H1 (cell line): ENCODE results near the gene RDH16. TPM values are rescaled to one million over a fixed set of nuclear protein-coding genes. Genes with fewer than 3 reads are reported as not detected.

Experiments used
- CTCF ChIA-PET: fragments of 300-600 bp; sonication (Branson Sonifier 250); formaldehyde crosslinking; loops from one replicate; lab custom pipeline; 2021; ENCODE audit not compliant: partially characterized antibody; lab: Charles Lee
- POLR2A ChIA-PET: fragments of 300-600 bp; sonication (Branson Sonifier 250); formaldehyde crosslinking; loops from one replicate; lab custom pipeline; 2021; ENCODE audit warnings: inconsistent platforms; ENCODE audit not compliant: partially characterized antibody; lab: Charles Lee
- DNase-seq, 2 experiments: peaks; one replicate each; pipeline versions ENCODE4 v3.0.0 to v3.0.0-alpha.2; 2010 to 2022; ENCODE audit warnings: low spot score in 2 of 2, low read depth in 1 of 2, mixed read lengths in 1 of 2
- FAIRE-seq: peaks from 2 replicates; lab custom pipeline; 2011; peaks lifted over from hg19 to GRCh38; lab: Jason Lieb, UNC
- H2AFZ ChIP-seq: 2 replicates; pipeline ENCODE4 v1.8.1; 2012; ENCODE audit warnings: low read length, inconsistent platforms
- H2AK5ac ChIP-seq: 2 replicates; pipeline ENCODE4 v1.6.1; 2013; ENCODE audit warnings: low read depth, low read length
- H2BK120ac ChIP-seq: replicated peaks from 2 replicates; pipeline ENCODE3; 2013; ENCODE audit warnings: low read depth, low read length, inconsistent platforms
- H2BK12ac ChIP-seq: 2 replicates; pipeline ENCODE4 v1.6.1; 2013; ENCODE audit warnings: low read depth, low read length
- H2BK15ac ChIP-seq: 2 replicates; pipeline ENCODE4 v1.6.1; 2013; ENCODE audit warnings: low read length
- H2BK20ac ChIP-seq: 2 replicates; pipeline ENCODE4 v1.6.1; 2013; ENCODE audit warnings: low read length
- H2BK5ac ChIP-seq: 2 replicates; pipeline ENCODE4 v1.6.1; 2013; ENCODE audit warnings: low read depth, low read length
- H3K14ac ChIP-seq: 2 replicates; pipeline ENCODE4 v1.6.1; 2013; ENCODE audit warnings: inconsistent platforms; ENCODE audit not compliant: insufficient read length
- H3K18ac ChIP-seq: 2 replicates; pipeline ENCODE4 v1.6.1; 2013; ENCODE audit warnings: low read length; ENCODE audit errors: extremely low read depth
- H3K23ac ChIP-seq: 2 replicates; pipeline ENCODE4 v1.6.1; 2013; ENCODE audit warnings: inconsistent platforms; ENCODE audit not compliant: insufficient read length
- H3K23me2 ChIP-seq: 2 replicates; pipeline ENCODE4 v1.6.1; 2013; ENCODE audit warnings: low read depth, low read length
- H3K27ac ChIP-seq: 2 replicates; pipeline ENCODE4 v1.6.1; 2011; ENCODE audit warnings: low read depth, low read length, inconsistent platforms
- H3K27me3 ChIP-seq, 4 experiments: replicated peaks in 1 of 4; 1 replicate in 1 of 4; 2 replicates in 3 of 4; pipeline versions ENCODE4 v1.6.1 to v1.8.1; 2011 to 2013; ENCODE audit warnings: low read length in 3 of 4, mild to moderate bottlenecking in 3 of 4, inconsistent platforms in 2 of 4, mixed read lengths in 2 of 4, moderate library complexity in 1 of 4; ENCODE audit not compliant: control insufficient read depth in 3 of 4, insufficient read depth in 3 of 4; ENCODE audit errors: extremely low read depth in 1 of 4
- H3K36me3 ChIP-seq, 4 experiments: 2 replicates each; pipeline versions ENCODE4 v1.6.1 to v1.8.1; 2011 to 2013; ENCODE audit warnings: mild to moderate bottlenecking in 4 of 4, low read length in 3 of 4, moderate library complexity in 2 of 4, control low read depth in 1 of 4, inconsistent platforms in 1 of 4; ENCODE audit not compliant: insufficient read depth in 4 of 4, control insufficient read depth in 2 of 4
- H3K4ac ChIP-seq: replicated peaks from 2 replicates; pipeline ENCODE3; 2013; ENCODE audit warnings: low read length, low read depth, mixed read lengths, inconsistent platforms; ENCODE audit not compliant: insufficient read length
- H3K4me1 ChIP-seq, 4 experiments: replicated peaks in 1 of 4; 1 replicate in 1 of 4; 2 replicates in 3 of 4; pipeline versions ENCODE4 v1.6.1 to v1.8.1; 2011 to 2013; ENCODE audit warnings: low read length in 3 of 4, inconsistent platforms in 2 of 4, mixed read lengths in 1 of 4; ENCODE audit not compliant: insufficient read depth in 4 of 4, control insufficient read depth in 3 of 4
- H3K4me2 ChIP-seq, 2 experiments: 2 replicates each; pipeline versions ENCODE4 v1.6.1 to v1.8.1; 2011 to 2013; ENCODE audit warnings: low read depth in 2 of 2, low read length in 2 of 2, control low read depth in 1 of 2, inconsistent platforms in 1 of 2, mild to moderate bottlenecking in 1 of 2; ENCODE audit not compliant: insufficient read depth in 1 of 2
- H3K4me3 ChIP-seq, 4 experiments: fragments of 200-600, 300-600 bp in 1 of 4; sonication (generic), shearing (Covaris generic), sonication (Bioruptor Twin) in 1 of 4; 2 replicates each; pipeline versions ENCODE4 v1.5.1 to v1.8.1; 2011 to 2016; ENCODE audit warnings: low read length in 4 of 4, low read depth in 3 of 4, control low read depth in 2 of 4, inconsistent platforms in 2 of 4, mild to moderate bottlenecking in 2 of 4, mixed read lengths in 1 of 4, moderate library complexity in 1 of 4; ENCODE audit not compliant: insufficient read depth in 2 of 4; ENCODE audit errors: extremely low read depth in 1 of 4
- H3K56ac ChIP-seq: replicated peaks from 2 replicates; pipeline ENCODE3; 2013; ENCODE audit warnings: low read depth, mild to moderate bottlenecking, mixed read lengths, low read length, inconsistent platforms; ENCODE audit not compliant: insufficient read length
- H3K79me1 ChIP-seq: 2 replicates; pipeline ENCODE4 v1.6.1; 2013; ENCODE audit warnings: low read depth, low read length, control low read depth
- H3K79me2 ChIP-seq, 2 experiments: 2 replicates each; pipeline versions ENCODE4 v1.6.1 to v1.8.1; 2012 to 2013; ENCODE audit warnings: low read length in 2 of 2, mild to moderate bottlenecking in 2 of 2, inconsistent platforms in 1 of 2; ENCODE audit not compliant: insufficient read depth in 2 of 2, control insufficient read depth in 1 of 2
- H3K9ac ChIP-seq, 4 experiments: replicated peaks in 1 of 4; 1 replicate in 1 of 4; 2 replicates in 3 of 4; pipeline versions ENCODE4 v1.6.1 to v1.8.1; 2011 to 2013; ENCODE audit warnings: low read depth in 3 of 4, low read length in 3 of 4, control low read depth in 2 of 4, mild to moderate bottlenecking in 2 of 4, moderate library complexity in 2 of 4, inconsistent platforms in 1 of 4; ENCODE audit errors: extremely low read depth in 1 of 4
- H3K9me3 ChIP-seq, 2 experiments: 2 replicates each; pipeline versions ENCODE4 v1.6.1 to v1.8.1; 2012 to 2013; ENCODE audit warnings: mild to moderate bottlenecking in 2 of 2, moderate library complexity in 2 of 2, control low read depth in 1 of 2, inconsistent platforms in 1 of 2, low read depth in 1 of 2, low read length in 1 of 2, mixed read lengths in 1 of 2; ENCODE audit not compliant: insufficient read depth in 2 of 2
- H4K20me1 ChIP-seq, 2 experiments: replicated peaks in 1 of 2; 2 replicates each; pipeline versions ENCODE3 to v1.8.1; 2011 to 2013; ENCODE audit warnings: inconsistent platforms in 2 of 2, low read length in 2 of 2, mild to moderate bottlenecking in 1 of 2; ENCODE audit not compliant: insufficient read depth in 2 of 2, control insufficient read depth in 1 of 2
- H4K5ac ChIP-seq: 2 replicates; pipeline ENCODE4 v1.6.1; 2013; ENCODE audit warnings: low read length, low read depth, mixed read lengths, inconsistent platforms; ENCODE audit not compliant: insufficient read length
- H4K8ac ChIP-seq: 2 replicates; pipeline ENCODE4 v1.8.0; 2013; ENCODE audit warnings: mild to moderate bottlenecking, moderate library complexity, low read length, inconsistent platforms; ENCODE audit not compliant: insufficient read depth; ENCODE audit errors: extremely low read depth
- H4K91ac ChIP-seq: replicated peaks from 2 replicates; pipeline ENCODE3; 2013; ENCODE audit warnings: low read length, mixed read lengths, inconsistent platforms; ENCODE audit not compliant: insufficient read length
- WGBS, 2 experiments: shearing (Covaris generic) in 1 of 2; methylation state at CpG; one replicate each; pipeline versions ENCODE4 v1.1.6 to v1.1.7; 2013 to 2015; ENCODE audit warnings: low lambda C conversion rate in 2 of 2, mixed read lengths in 2 of 2, inconsistent platforms in 1 of 2, low coverage in 1 of 2, missing lambda C conversion rate in 1 of 2; ENCODE audit not compliant: insufficient replicate concordance in 2 of 2, insufficient coverage in 1 of 2, insufficient read length in 1 of 2; ENCODE audit errors: extremely low coverage in 1 of 2, missing lambda C conversion rate in 1 of 2; 5-methylcytosine and 5-hydroxymethylcytosine counted together
- polyA plus RNA-seq, 7 experiments: library from polyadenylated mRNA; depleted of rRNA in 3 of 7; stranded (reverse) in 5 of 7; unstranded in 2 of 7; fragments of >200 nt in 5 of 7; fragments of 200-250 nt in 2 of 7; gene quantifications; 1 replicate in 5 of 7; 2 replicates in 1 of 7; 4 replicates in 1 of 7; pipeline versions ENCODE4 v1.2.1 to v1.2.3, GENCODE V29; 2011 to 2013; ENCODE audit warnings: missing spikeins in 2 of 7, mixed read lengths in 2 of 7
- total RNA-seq: library from RNA; stranded (reverse); fragmentation: NEBNext Ultra II Directional; extraction: Animal tissue kit (Norgen Biotek cat#: 25700); gene quantifications from 2 replicates; pipeline ENCODE4 v1.2.1, GENCODE V29; 2021

Gene RDH16
- total and polyA plus RNA-seq, 2 of the 8 experiments (the other 6 are each of a cell fraction or from before 2014, with no cell fraction given), result 0.30 to 0.79 TPM

GRCh38 chr12:56996793-56997545 is 39.6 kb upstream of the RDH16 start:
- FAIRE-seq (no peak), DNase-seq (peak in 1 of 2 experiments; percentile 37)
- Histone ChIP-seq H3K23me2 (no peaks in the 10 kb centered on the region), H3K36me3 (peaks cover 6 to 14% (median 9%) of the 10 kb centered on the region in 4 experiments; a peak in 7 of 8 replicates), H3K4me2 (no peak overlapping the region), H4K5ac (no peak overlapping the region), H2BK5ac (no peak overlapping the region), H3K14ac (no peak overlapping the region), H4K20me1 (peaks cover 3 to 9% of the 10 kb centered on the region in 2 experiments), H4K91ac (no peak overlapping the region), H3K4ac (no peak overlapping the region), H3K56ac (no peak overlapping the region), H3K4me3 (no peak overlapping the region), H3K9me3 (no peaks in the 10 kb centered on the region), H3K27ac (no peak overlapping the region), H3K79me1 (peaks cover 3% of the 10 kb centered on the region), H3K79me2 (peaks cover 0 to 33% of the 10 kb centered on the region in 2 experiments; a peak in 2 of 4 replicates), H2AK5ac (no peak overlapping the region), H3K23ac (no peak overlapping the region), H3K27me3 (no peaks in the 10 kb centered on the region), H2BK12ac (no peak overlapping the region), H3K9ac (no peak overlapping the region), H2BK120ac (no peak overlapping the region), H2AFZ (no peak overlapping the region), H3K18ac (no peak overlapping the region), H2BK15ac (no peak overlapping the region), H3K4me1 (no peaks in the 10 kb centered on the region), H2BK20ac (no peak overlapping the region), H4K8ac (no peak overlapping the region)
- 93% methylated on average over 12 of the region's 12 CpGs; no CpG with 5 or more reads in 1 of the 2 experiments for WGBS, 2 experiments
- ChIA-PET CTCF (interaction anchor here (0.6 to 10.6 kb wide), 15 partner anchors 9 to 526 kb away, joined by 3 to 187 read pairs (median 4); partner anchors contain the start of genes HSD17B6, STAT6 and ZBTB39), POLR2A (interaction anchor here (0.8 to 2.1 kb wide), 3 partner anchors 8 to 125 kb away, joined by 3 to 9 read pairs (median 8); partner anchors contain the start of gene ZBTB39)
